A549 treated with AZD9567 at 1 μM for 4 hours (cell line): ENCODE results near the gene LINGO4. TPM values are rescaled to one million over a fixed set of nuclear protein-coding genes. Genes with fewer than 3 reads are reported as not detected.

ENCODE experiments used
- total RNA-seq: library from RNA; stranded (reverse); fragments of 200-300 nt; extraction: Qiagen RNA extraction; gene quantifications from 5 replicates; pipeline ENCODE4 v1.2.3, GENCODE V29; 2022; ENCODE audit not compliant: insufficient read depth

Gene LINGO4
- not detected in 5 replicates for total RNA-seq

DNA sequence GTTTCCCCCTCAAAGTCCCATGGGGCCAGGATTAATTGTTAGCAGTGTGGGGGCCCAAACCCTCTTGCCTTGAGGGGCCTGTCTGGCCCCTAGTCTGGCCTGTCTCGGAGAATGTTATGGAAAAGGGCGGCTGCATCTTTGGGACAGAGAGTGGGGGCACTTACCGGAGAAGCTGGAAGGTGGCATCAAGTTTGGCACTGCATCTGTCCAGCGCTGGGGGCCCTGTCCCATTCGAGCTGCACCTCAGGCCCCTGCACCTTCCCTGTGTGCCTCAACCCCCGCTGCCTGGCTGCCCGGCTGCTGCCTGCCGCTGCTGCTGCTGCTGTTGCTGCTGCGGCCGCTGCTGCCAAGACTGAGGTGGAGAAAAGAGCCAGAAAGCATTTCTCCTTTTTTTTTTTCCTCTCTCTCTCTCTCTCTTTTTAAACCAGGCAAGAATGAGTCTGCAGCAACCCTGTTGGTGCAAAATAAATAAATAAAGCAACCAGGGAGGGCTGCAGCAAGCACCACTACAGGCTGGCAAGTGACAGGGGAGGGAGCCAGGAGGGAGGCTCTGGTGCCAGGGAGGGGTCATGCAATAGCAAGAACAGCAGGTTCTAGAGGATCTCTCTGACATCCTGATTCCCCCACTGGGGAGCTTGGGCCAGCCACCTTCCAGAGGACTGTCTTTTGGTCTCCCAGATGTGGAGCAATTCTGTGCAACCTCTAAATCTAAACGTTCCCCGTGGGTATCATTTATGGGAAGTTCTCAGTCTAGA lies at the start of gene LINGO4:
TSS of gene LINGO4 (minus strand) at position 354 of the 755 bp plus-strand sequence. CDS start 2,715 bp downstream, outside the sequence.

GRCh38 chr1:151853411-151853943 lies 48.3 kb upstream of the LINGO4 start, which contains the start of gene THEM5:
TSS of gene THEM5 (minus strand) at chr1:151853712. CDS start at chr1:151853565, 147 bp downstream.

DNA sequence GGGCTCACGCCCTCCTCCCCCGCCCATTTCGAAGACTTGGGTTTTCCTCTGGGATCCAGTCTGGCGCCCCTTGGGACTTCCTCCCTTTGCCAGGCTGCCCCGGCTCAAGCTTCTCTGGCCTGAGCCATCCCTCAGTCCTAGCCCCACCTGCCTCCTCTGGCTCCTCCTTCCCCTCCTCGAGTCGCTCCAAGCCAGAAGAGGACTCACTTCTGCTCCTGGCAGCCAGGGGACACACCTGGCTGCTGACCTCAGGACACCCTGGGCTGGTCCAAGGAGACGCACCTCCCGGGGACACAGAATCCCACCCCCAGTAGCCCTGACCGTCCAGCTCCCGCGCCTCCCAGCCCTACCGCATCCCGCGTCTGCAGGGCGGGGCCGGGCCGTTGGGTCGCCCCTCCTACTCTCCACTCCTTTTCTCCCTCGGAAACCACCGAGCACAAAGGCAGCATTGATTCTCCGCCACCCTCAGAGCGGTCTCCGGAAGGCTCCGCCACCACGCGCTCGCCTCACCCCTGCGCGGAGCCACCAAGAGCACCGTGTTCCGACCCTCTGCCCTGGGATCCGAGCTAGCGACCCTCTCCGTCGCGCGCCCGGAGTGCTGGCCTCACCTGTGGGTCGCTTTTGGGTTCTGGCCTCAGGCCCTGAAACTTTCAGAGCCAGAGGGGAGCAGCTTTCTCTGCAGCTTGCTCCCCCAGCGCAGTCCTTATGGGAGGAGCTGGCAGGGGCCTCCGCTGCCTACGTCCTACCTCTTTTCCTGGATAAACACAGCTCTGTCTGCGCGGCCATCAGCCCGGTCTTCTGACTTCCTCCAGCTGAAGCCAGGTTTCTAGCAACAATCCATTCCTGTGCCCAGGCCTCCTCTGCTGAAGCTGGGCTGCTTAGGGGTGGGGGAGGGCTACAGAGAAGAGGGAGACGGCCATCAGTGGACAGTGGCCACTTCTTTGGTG lies 34.5 kb upstream of the LINGO4 start, which contains the start of gene C2CD4D:
TSS of gene C2CD4D (minus strand) at position 364 of the 947 bp plus-strand sequence. CDS start 831 bp downstream, outside the sequence.

GRCh38 chr1:151831605-151832004 lies 26.4 kb upstream of the LINGO4 start, which contains the start of gene RORC:
TSS of gene RORC (minus strand) at chr1:151831802. CDS start at chr1:151831764, 38 bp downstream.

DNA sequence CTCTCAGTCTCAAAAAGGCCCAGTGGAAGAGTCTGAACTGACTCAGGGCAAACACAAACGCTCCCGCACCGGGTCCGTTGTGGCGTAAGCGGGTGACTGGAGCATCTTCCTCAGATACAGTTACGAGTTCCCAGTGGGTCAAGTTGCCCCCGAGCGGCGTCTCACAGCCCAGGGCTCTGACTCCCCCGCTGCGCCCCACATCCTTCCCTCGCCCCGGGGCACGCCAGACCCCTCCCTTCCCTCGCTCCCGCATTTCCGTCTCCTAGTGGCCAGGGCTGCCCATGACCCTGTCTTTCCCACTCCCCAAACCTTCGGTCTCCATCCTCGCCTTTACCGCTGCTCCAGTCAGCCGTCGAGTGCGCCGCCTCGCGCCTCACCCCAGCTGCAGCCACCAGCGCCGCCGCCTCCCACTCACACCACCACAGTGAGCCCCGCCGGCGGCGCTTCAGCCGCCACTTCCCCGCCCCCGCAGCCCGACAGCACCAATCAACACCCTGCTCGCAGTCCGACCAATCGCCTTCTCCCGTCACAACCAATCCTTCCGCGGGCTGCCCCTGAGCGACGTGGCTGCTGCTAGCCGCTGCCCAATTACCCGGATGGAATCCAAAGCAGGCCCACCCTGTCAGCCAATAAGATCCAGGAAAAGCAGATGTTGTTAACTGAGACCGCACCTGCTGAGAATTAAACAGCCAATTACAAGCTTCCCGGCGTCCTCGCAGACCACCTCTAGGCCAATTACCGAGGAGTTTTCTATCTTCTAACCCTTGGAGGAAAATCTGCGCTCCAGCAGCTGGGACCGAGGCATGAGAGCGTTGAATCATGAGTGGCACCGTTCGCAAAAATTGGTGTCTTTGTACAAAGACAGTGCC lies 14.9 kb downstream of the LINGO4 start, which contains the start of gene TDRKH:
TSS of gene TDRKH (minus strand) at position 430 of the 869 bp plus-strand sequence. CDS start 7,478 bp downstream, outside the sequence.

DNA sequence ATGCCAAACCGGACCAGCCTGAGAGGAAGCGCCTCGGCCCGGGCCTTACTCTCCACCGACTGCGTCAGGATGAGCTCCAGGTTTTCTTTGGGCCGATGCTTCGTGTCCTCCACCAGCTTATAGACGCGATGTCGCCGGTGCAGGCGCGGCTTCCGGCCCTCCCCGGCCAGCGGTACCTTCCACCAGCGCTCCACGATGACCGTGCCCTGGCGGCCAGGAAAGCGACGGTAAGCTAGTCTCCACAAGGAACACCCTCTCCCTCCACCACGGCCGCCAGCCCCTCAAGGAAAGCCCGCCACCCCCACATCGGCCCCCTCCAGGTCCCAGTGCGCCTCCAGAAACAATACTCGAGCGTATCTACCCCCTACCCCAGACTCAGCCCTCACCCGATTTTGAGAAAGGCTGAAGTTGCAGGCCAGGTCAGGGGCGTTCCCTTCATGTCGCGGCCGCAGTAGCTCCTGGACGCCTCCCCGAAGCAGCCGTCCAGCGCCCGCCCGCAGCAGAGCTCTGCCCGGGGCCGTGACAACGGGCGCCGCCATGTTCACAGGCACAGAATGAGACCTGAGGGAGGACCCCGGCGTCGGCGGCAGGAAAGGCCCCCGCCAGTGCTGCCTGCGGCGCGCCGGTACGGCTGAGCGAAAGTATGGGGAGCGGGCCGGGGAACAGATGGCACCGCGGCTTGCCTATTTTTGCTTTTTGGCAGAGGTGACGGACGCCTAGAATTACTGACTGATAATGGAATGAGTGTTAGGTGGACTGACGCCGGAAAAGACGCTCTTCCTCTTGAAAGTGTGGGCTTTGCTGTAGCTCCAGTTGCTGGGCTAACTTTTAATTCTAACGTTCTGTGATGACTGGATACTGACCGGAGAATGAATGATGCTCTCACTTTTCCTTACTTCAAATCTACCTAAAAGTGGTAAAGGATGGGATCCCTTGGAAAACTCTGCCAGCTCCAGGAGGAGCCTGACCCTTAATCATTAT lies 42.0 kb downstream of the LINGO4 start, which contains the start of gene MRPL9:
TSS of gene MRPL9 (minus strand) at position 556 of the 981 bp plus-strand sequence. CDS start at position 539, 17 bp downstream.

Other genes with a start within 250 kb of the LINGO4 start
- gene SNX27, start 193.4 kb downstream of the LINGO4 start, total RNA-seq: 6.0 to 13.6 TPM (median 6.4 TPM) in 5 replicates
- gene CELF3, start 88.6 kb downstream of the LINGO4 start, total RNA-seq: not detected in 5 replicates
- gene RIIAD1, start 83.9 kb downstream of the LINGO4 start, total RNA-seq: not detected in 5 replicates
- 49.1 to 85.5 TPM (median 82.0 TPM) in 5 replicates for gene MRPL9, start 41.9 kb downstream of the LINGO4 start, total RNA-seq
- 5.5 to 7.5 TPM (median 6.2 TPM) in 5 replicates for gene TDRKH, start 14.9 kb downstream of the LINGO4 start, total RNA-seq
- gene RORC, start 26.4 kb upstream of the LINGO4 start, total RNA-seq: 0.03 to 0.08 TPM in 2 of 5 replicates, not detected in the others
- 0.05 TPM in 1 of 5 replicates, not detected in the others for gene C2CD4D, start 34.4 kb upstream of the LINGO4 start, total RNA-seq
- gene THEM5, start 48.3 kb upstream of the LINGO4 start, total RNA-seq: not detected in 5 replicates
- 13.7 to 16.3 TPM (median 13.9 TPM) in 5 replicates for gene THEM4, start 104.1 kb upstream of the LINGO4 start, total RNA-seq
- gene S100A10, start 188.4 kb upstream of the LINGO4 start, total RNA-seq: 1,980 to 2,581 TPM (median 2,289 TPM) in 5 replicates
- 1,473 to 1,950 TPM (median 1,812 TPM) in 5 replicates for gene S100A11, start 231.6 kb upstream of the LINGO4 start, total RNA-seq